Astrocyte (in vitro differentiated cells and primary cell): ENCODE results near the gene STARD4. TPM values are rescaled to one million over a fixed set of nuclear protein-coding genes. Genes with fewer than 3 reads are reported as not detected.

Experiments
- DNase-seq: peaks from one replicate; pipeline ENCODE4 v3.0.0-alpha.2; 2010; ENCODE audit warnings: low read depth
- FAIRE-seq: peaks from 2 replicates; lab custom pipeline; 2011; peaks lifted over from hg19 to GRCh38; lab: Jason Lieb, UNC
- H2AFZ ChIP-seq: 2 replicates; pipeline ENCODE4 v1.6.0; 2012; ENCODE audit warnings: low read depth, low read length, inconsistent platforms
- H3K27ac ChIP-seq: 2 replicates; pipeline ENCODE4 v1.5.1; 2011; ENCODE audit warnings: low read depth, low read length, inconsistent platforms
- H3K27me3 ChIP-seq: 2 replicates; pipeline ENCODE4 v1.6.0; 2011; ENCODE audit warnings: low read length, inconsistent platforms; ENCODE audit not compliant: insufficient read depth
- H3K36me3 ChIP-seq: 2 replicates; pipeline ENCODE4 v1.5.1; 2011; ENCODE audit warnings: low read length, inconsistent platforms; ENCODE audit not compliant: insufficient read depth
- H3K4me1 ChIP-seq: 2 replicates; pipeline ENCODE4 v1.5.1; 2011; ENCODE audit warnings: low read length, inconsistent platforms; ENCODE audit not compliant: insufficient read depth
- H3K4me2 ChIP-seq: 2 replicates; pipeline ENCODE4 v1.6.0; 2012; ENCODE audit warnings: low read length, inconsistent platforms
- H3K4me3 ChIP-seq: 2 replicates; pipeline ENCODE4 v1.5.1; 2011; ENCODE audit warnings: low read depth, mild to moderate bottlenecking, low read length, inconsistent platforms; ENCODE audit not compliant: insufficient read depth
- H3K79me2 ChIP-seq: 2 replicates; pipeline ENCODE4 v1.6.0; 2012; ENCODE audit warnings: mild to moderate bottlenecking, low read length, inconsistent platforms; ENCODE audit not compliant: insufficient read depth
- H3K9ac ChIP-seq: 2 replicates; pipeline ENCODE4 v1.6.0; 2012; ENCODE audit warnings: mild to moderate bottlenecking, low read length, inconsistent platforms
- H3K9me3 ChIP-seq: 2 replicates; pipeline ENCODE4 v1.5.1; 2012; ENCODE audit warnings: low read depth, mild to moderate bottlenecking, low read length, inconsistent platforms; ENCODE audit not compliant: insufficient read depth
- H4K20me1 ChIP-seq: 2 replicates; pipeline ENCODE4 v1.6.0; 2012; ENCODE audit warnings: low read length, inconsistent platforms; ENCODE audit not compliant: insufficient read depth
- H3K27ac Mint-ChIP-seq: one replicate; pipeline ENCODE4 v1.8.0; 2021; ENCODE audit warnings: mild to moderate bottlenecking, mixed read lengths; ENCODE audit not compliant: unreplicated experiment
- H3K27me3 Mint-ChIP-seq: one replicate; pipeline ENCODE4 v1.8.0; 2021; ENCODE audit warnings: low read depth, mixed read lengths; ENCODE audit not compliant: unreplicated experiment
- H3K36me3 Mint-ChIP-seq: one replicate; pipeline ENCODE4 v1.8.0; 2021; ENCODE audit warnings: low read depth, mixed read lengths; ENCODE audit not compliant: unreplicated experiment
- H3K4me1 Mint-ChIP-seq: one replicate; pipeline ENCODE4 v1.8.0; 2021; ENCODE audit warnings: low read depth, mixed read lengths; ENCODE audit not compliant: unreplicated experiment
- H3K4me3 Mint-ChIP-seq: one replicate; pipeline ENCODE4 v1.8.0; 2021; ENCODE audit warnings: mild to moderate bottlenecking, moderate library complexity, mixed read lengths; ENCODE audit not compliant: unreplicated experiment
- H3K9me3 Mint-ChIP-seq: one replicate; pipeline ENCODE4 v1.8.0; 2021; ENCODE audit warnings: mild to moderate bottlenecking, mixed read lengths; ENCODE audit not compliant: unreplicated experiment
- EZH2 ChIP-seq: IDR thresholded peaks from 2 replicates; pipeline ENCODE4 v1.6.1; 2012; ENCODE audit warnings: mild to moderate bottlenecking, low read length, inconsistent platforms; ENCODE audit not compliant: insufficient read depth
- total RNA-seq: library from RNA; stranded (reverse); gene quantifications from 2 replicates; pipeline ENCODE4 v1.2.1, GENCODE V29; 2021
- TF ChIP-seq, protein P1 (sequence below): IDR thresholded peaks from 2 replicates; pipeline ENCODE4 v1.5.1; 2011; ENCODE audit warnings: low read depth, mild to moderate bottlenecking, inconsistent platforms, low read length, moderate library complexity; ENCODE audit not compliant: insufficient read depth

The STARD4 gene
- total RNA-seq, 1 donor from 2014 or later: 84.9 TPM

DNA sequence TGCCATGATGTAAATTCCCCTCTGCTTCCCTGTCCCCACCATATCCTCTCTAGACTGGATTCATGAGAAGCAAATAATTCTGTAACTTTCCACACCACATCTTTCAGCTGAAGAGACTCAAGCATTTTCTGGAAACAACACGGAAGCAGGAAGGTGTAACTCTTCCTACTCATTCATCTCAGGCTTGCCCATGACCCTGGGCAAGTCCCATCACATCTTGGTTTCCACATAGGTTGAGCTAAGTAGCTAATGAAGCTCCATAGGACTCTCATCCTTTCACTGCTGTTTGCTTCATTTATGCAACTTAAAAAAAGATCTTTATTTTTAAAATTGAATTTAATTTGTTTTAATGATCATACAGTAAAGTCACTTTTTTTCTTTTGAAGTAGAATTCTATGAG is 32.7 kb upstream of the STARD4 start:
- no peaks in the 10 kb centered on the region for H3K36me3 ChIP-seq
- DNase-seq (no peak), FAIRE-seq (no peak)
- Mint-ChIP-seq H3K4me1 (no peaks in the 10 kb centered on the region), H3K27me3 (no peaks in the 10 kb centered on the region), H3K9me3 (no peaks in the 10 kb centered on the region), H3K4me3 (no peak overlapping the region), H3K36me3 (no peaks in the 10 kb centered on the region), H3K27ac (no peak overlapping the region)
- H3K4me3 ChIP-seq: no peak overlapping the region
- no peak overlapping the region for H3K4me2 ChIP-seq
- H3K9ac ChIP-seq: no peak overlapping the region
- H3K27me3 ChIP-seq: no peaks in the 10 kb centered on the region
- no peaks in the 10 kb centered on the region for H3K79me2 ChIP-seq
- H2AFZ ChIP-seq: no peak overlapping the region
- no peak overlapping the region for H3K27ac ChIP-seq
- no peaks in the 10 kb centered on the region for H3K9me3 ChIP-seq
- TF ChIP-seq EZH2: no peak
- H3K4me1 ChIP-seq: peaks cover 3% of the 10 kb centered on the region
- no peaks in the 10 kb centered on the region for H4K20me1 ChIP-seq

DNA sequence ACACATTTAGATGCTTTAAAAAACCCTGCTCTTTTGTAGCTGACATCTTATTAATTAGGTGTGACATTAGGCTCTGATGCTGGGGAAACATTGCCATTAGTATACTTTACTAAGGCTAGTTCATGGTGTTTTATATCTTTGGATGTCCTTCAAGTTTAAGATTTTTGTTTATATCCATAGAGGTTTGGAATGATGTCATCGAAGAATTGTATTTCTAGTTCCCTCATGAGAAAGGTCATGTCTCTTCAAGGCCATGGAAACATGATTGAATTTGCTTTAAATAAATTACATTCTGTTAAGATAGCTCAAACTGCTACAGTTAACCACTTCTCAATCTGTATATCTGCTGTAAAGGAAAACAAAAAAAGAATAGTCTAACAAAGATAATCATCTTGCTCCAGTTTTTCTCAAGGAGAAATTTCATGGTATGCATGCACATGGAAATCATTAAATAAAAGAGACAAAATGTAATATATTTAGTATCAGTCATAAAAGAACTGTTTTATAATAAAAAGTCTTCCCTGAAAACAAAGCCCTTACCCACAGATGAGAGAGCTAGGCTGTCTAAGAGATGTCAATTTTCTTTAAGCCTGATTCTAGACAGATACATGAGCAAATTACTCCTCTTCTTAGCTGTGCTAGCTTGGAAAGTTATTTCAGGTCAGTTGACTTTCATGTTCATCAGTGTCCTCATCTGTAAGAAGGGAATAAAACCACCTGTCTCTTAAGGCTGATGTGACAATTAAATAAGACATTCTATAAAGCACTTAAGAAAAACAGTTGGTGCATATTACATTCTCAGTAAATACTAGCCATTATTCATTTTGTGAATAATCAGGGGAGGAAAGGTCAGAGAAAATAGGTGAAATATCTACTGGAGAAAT is 25.0 kb upstream of the STARD4 start:
- no peaks in the 10 kb centered on the region for H3K27me3 ChIP-seq
- Mint-ChIP-seq H3K4me1 (peaks cover 6% of the 10 kb centered on the region), H3K27me3 (peaks cover 2% of the 10 kb centered on the region), H3K4me3 (no peak overlapping the region), H3K36me3 (no peaks in the 10 kb centered on the region), H3K27ac (no peak overlapping the region), H3K9me3 (peaks cover 2% of the 10 kb centered on the region)
- no peaks in the 10 kb centered on the region for H3K79me2 ChIP-seq
- no peak overlapping the region for H3K9ac ChIP-seq
- no peaks in the 10 kb centered on the region for H4K20me1 ChIP-seq
- no peak overlapping the region for H3K4me2 ChIP-seq
- TF ChIP-seq EZH2: no peak
- TF ChIP-seq, protein P1, sequence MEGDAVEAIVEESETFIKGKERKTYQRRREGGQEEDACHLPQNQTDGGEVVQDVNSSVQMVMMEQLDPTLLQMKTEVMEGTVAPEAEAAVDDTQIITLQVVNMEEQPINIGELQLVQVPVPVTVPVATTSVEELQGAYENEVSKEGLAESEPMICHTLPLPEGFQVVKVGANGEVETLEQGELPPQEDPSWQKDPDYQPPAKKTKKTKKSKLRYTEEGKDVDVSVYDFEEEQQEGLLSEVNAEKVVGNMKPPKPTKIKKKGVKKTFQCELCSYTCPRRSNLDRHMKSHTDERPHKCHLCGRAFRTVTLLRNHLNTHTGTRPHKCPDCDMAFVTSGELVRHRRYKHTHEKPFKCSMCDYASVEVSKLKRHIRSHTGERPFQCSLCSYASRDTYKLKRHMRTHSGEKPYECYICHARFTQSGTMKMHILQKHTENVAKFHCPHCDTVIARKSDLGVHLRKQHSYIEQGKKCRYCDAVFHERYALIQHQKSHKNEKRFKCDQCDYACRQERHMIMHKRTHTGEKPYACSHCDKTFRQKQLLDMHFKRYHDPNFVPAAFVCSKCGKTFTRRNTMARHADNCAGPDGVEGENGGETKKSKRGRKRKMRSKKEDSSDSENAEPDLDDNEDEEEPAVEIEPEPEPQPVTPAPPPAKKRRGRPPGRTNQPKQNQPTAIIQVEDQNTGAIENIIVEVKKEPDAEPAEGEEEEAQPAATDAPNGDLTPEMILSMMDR: no peak
- no peak for DNase-seq
- no peak overlapping the region for H2AFZ ChIP-seq
- no peaks in the 10 kb centered on the region for H3K36me3 ChIP-seq
- H3K9me3 ChIP-seq: no peaks in the 10 kb centered on the region
- no peak overlapping the region for H3K4me3 ChIP-seq
- H3K27ac ChIP-seq: no peak overlapping the region
- no peaks in the 10 kb centered on the region for H3K4me1 ChIP-seq
- peak; percentile 55 for FAIRE-seq

- Histone ChIP-seq H3K27me3 (no peaks in the 10 kb centered on the region), H3K4me3 (no peak overlapping the region), H3K79me2 (no peaks in the 10 kb centered on the region), H3K9me3 (no peaks in the 10 kb centered on the region), H2AFZ (no peak overlapping the region), H3K27ac (no peak overlapping the region), H3K4me2 (no peak overlapping the region), H3K36me3 (no peaks in the 10 kb centered on the region), H3K4me1 (no peaks in the 10 kb centered on the region), H4K20me1 (no peaks in the 10 kb centered on the region), H3K9ac (no peak overlapping the region)
- Mint-ChIP-seq H3K36me3 (no peaks in the 10 kb centered on the region), H3K27me3 (peaks cover 2% of the 10 kb centered on the region), H3K27ac (no peak overlapping the region), H3K4me1 (peaks cover 7% of the 10 kb centered on the region), H3K9me3 (peaks cover 2% of the 10 kb centered on the region), H3K4me3 (no peak overlapping the region)
- FAIRE-seq: no peak
- no peak for DNase-seq
- TF ChIP-seq, protein P1: no peak
- TF ChIP-seq EZH2: no peak
These were observed 23.7 kb upstream of the STARD4 start for GRCh38 chr5:111535879-111536549.
